Stimulated activated CD4-positive, alpha-beta T cell treated with anti-CD3 and anti-CD28 coated beads, Interleukin-2, amount 100 ng/mL, for 48 hours (primary cell): ENCODE data around the gene SORL1.

Source experiments
- DNase-seq, 2 donors: peaks; one replicate each; pipeline ENCODE4 v3.0.0-alpha.2; 2020

The SORL1 gene

GRCh38 chr11:121426476-121427399 is 25.4 kb upstream of the SORL1 start:
- DNase-seq, result peak in 1 of 2 donors; percentile 53

- DNase-seq, result no peak
Measured at GRCh38 chr11:121427400-121427744, 24.7 kb upstream of the SORL1 start.

- DNase-seq, result no peak
Measured at GRCh38 chr11:121429556-121429955, 22.6 kb upstream of the SORL1 start.

GRCh38 chr11:121431820-121432526 is 20.1 kb upstream of the SORL1 start:
- DNase-seq, result no peak

GRCh38 chr11:121435132-121435531 is 17.0 kb upstream of the SORL1 start:
- no peak for DNase-seq

GRCh38 chr11:121435551-121436511 is 16.3 kb upstream of the SORL1 start:
- no peak for DNase-seq

- DNase-seq, result no peak
Measured at GRCh38 chr11:121437018-121437685, 15.0 kb upstream of the SORL1 start.

- DNase-seq, result no peak
Measured at GRCh38 chr11:121437686-121438078, 14.4 kb upstream of the SORL1 start.

GRCh38 chr11:121439337-121439736 is 12.8 kb upstream of the SORL1 start:
- DNase-seq, result no peak

- DNase-seq, result no peak
Measured at GRCh38 chr11:121439759-121440158, 12.4 kb upstream of the SORL1 start.

GRCh38 chr11:121441521-121441920 is 10.6 kb upstream of the SORL1 start:
- no peak for DNase-seq

GRCh38 chr11:121443688-121444275 is 8.3 kb upstream of the SORL1 start:
- DNase-seq, result no peak

- no peak for DNase-seq
Measured at GRCh38 chr11:121444526-121444925, 7.6 kb upstream of the SORL1 start.

GRCh38 chr11:121445071-121445768 is 6.9 kb upstream of the SORL1 start:
- DNase-seq, result no peak

- DNase-seq, result no peak
Measured at GRCh38 chr11:121446752-121447156, 5.4 kb upstream of the SORL1 start.

GRCh38 chr11:121448011-121448410 is 4.1 kb upstream of the SORL1 start:
- no peak for DNase-seq

GRCh38 chr11:121448431-121448941 is 3.6 kb upstream of the SORL1 start:
- DNase-seq, result no peak

- DNase-seq, result no peak
Measured at GRCh38 chr11:121449123-121449522, 3.0 kb upstream of the SORL1 start.

- no peak for DNase-seq
Measured at GRCh38 chr11:121449626-121450025, 2.5 kb upstream of the SORL1 start.

- DNase-seq, result no peak
Measured at GRCh38 chr11:121450401-121450800, 1.7 kb upstream of the SORL1 start.
